Inflammatory macrophage treated with lipopolysaccharide for 1 hour (primary cell): ENCODE measurements around the gene UNC5C.

Experiments
- DNase-seq, 2 donors: peaks; one replicate each; pipeline ENCODE4 v3.0.0-alpha.2; 2020 to 2022

Gene UNC5C

GRCh38 chr4:95546221-95546620, 2.6 kb downstream of the UNC5C start:
- no peak for DNase-seq

- DNase-seq = no peak
These were observed 3.2 kb downstream of the UNC5C start for GRCh38 chr4:95545546-95545945.

- DNase-seq = no peak
These were observed 4.4 kb downstream of the UNC5C start for GRCh38 chr4:95544113-95545103.

GRCh38 chr4:95541889-95542607, 6.7 kb downstream of the UNC5C start:
- DNase-seq = no peak

- no peak for DNase-seq
These were observed 7.7 kb downstream of the UNC5C start for GRCh38 chr4:95541094-95541493.

- DNase-seq = no peak
These were observed 8.5 kb downstream of the UNC5C start for GRCh38 chr4:95540227-95540626.

- DNase-seq = no peak
These were observed 9.7 kb downstream of the UNC5C start for GRCh38 chr4:95539106-95539505.

- no peak for DNase-seq
These were observed 10.8 kb downstream of the UNC5C start for GRCh38 chr4:95537863-95538488.

GRCh38 chr4:95537191-95537590, 11.6 kb downstream of the UNC5C start:
- DNase-seq = no peak

- DNase-seq = no peak
These were observed 12.1 kb downstream of the UNC5C start for GRCh38 chr4:95536650-95537049.

- DNase-seq = no peak
These were observed 13.6 kb downstream of the UNC5C start for GRCh38 chr4:95535180-95535579.

GRCh38 chr4:95534032-95534431, 14.7 kb downstream of the UNC5C start:
- DNase-seq = no peak

- no peak for DNase-seq
These were observed 15.5 kb downstream of the UNC5C start for GRCh38 chr4:95533254-95533653.

- no peak for DNase-seq
These were observed 16.5 kb downstream of the UNC5C start for GRCh38 chr4:95532305-95532704.

GRCh38 chr4:95531141-95531540, 17.6 kb downstream of the UNC5C start:
- DNase-seq = no peak

GRCh38 chr4:95529946-95530345, 18.8 kb downstream of the UNC5C start:
- DNase-seq = no peak

GRCh38 chr4:95528388-95528948, 20.3 kb downstream of the UNC5C start:
- DNase-seq = no peak

- DNase-seq = no peak
These were observed 22.7 kb downstream of the UNC5C start for GRCh38 chr4:95526075-95526474.

GRCh38 chr4:95524729-95525128, 24.0 kb downstream of the UNC5C start:
- no peak for DNase-seq

- DNase-seq = no peak
These were observed 24.6 kb downstream of the UNC5C start for GRCh38 chr4:95524184-95524583.

- DNase-seq = no peak
These were observed 25.9 kb downstream of the UNC5C start for GRCh38 chr4:95522682-95523530.
